GM23338 (cell line): ENCODE measurements around the gene KDM4B. TPM values are rescaled to one million over a fixed set of nuclear protein-coding genes. Genes with fewer than 3 reads are reported as not detected.
A peak's percentile ranks its signal among the peaks of the same experiment; 100 is the strongest.

ENCODE experiments used
- ATAC-seq: fragments of 200-7000 bp; cut with Tn5 transposase; 3 replicates; pipeline ENCODE4 v1.9.1; 2020
- DNase-seq: peaks from one replicate; pipeline ENCODE4 v3.0.0-alpha.2; 2015; ENCODE audit warnings: low spot score
- H2AFZ ChIP-seq: fragments of 200-600 bp; sonication (generic); 2 replicates; pipeline ENCODE4 v1.8.0; 2016; ENCODE audit warnings: antibody characterized with exemption, mild to moderate bottlenecking, moderate library complexity
- H3F3A ChIP-seq: fragments of 200-600 bp; sonication (generic); replicated peaks from 2 replicates; pipeline ENCODE4 v1.8.0; 2017; ENCODE audit warnings: antibody characterized with exemption, mixed run types, low read depth
- H3K27ac ChIP-seq: fragments of 200-600 bp; sonication (generic); 2 replicates; pipeline ENCODE4 v1.6.1; 2016; ENCODE audit warnings: low read depth
- H3K27me3 ChIP-seq: fragments of 200-600 bp; sonication (generic); 2 replicates; pipeline ENCODE4 v1.8.0; 2016; ENCODE audit warnings: mild to moderate bottlenecking, mixed run types, moderate library complexity; ENCODE audit not compliant: insufficient read depth
- H3K36me3 ChIP-seq: fragments of 200-600 bp; sonication (generic); 2 replicates; pipeline ENCODE4 v1.8.0; 2016; ENCODE audit warnings: mild to moderate bottlenecking; ENCODE audit not compliant: insufficient read depth
- H3K4me1 ChIP-seq: fragments of 200-600 bp; sonication (generic); 2 replicates; pipeline ENCODE4 v1.8.0; 2016; ENCODE audit warnings: mild to moderate bottlenecking, moderate library complexity; ENCODE audit not compliant: insufficient read depth
- H3K4me2 ChIP-seq: fragments of 200-600 bp; sonication (generic); 2 replicates; pipeline ENCODE4 v1.7.1; 2017; ENCODE audit warnings: mixed run types
- H3K4me3 ChIP-seq: fragments of 200-600 bp; sonication (generic); 2 replicates; pipeline ENCODE4 v1.6.1; 2016; ENCODE audit warnings: mixed run types
- H3K79me2 ChIP-seq: fragments of 200-600 bp; sonication (generic); replicated peaks from 2 replicates; pipeline ENCODE4 v1.8.0; 2017; ENCODE audit warnings: mild to moderate bottlenecking; ENCODE audit not compliant: insufficient read depth
- H3K9me2 ChIP-seq: fragments of 200-600 bp; sonication (generic); 2 replicates; pipeline ENCODE4 v1.8.0; 2017; ENCODE audit not compliant: insufficient read depth
- H4K20me1 ChIP-seq: fragments of 200-600 bp; sonication (generic); replicated peaks from 2 replicates; pipeline ENCODE4 v1.8.0; 2017; ENCODE audit warnings: mild to moderate bottlenecking; ENCODE audit not compliant: insufficient read depth
- H3K27ac Mint-ChIP-seq: 2 replicates; pipeline ENCODE4 v1.8.0; 2020; ENCODE audit warnings: inconsistent platforms, mild to moderate bottlenecking, moderate library complexity, mixed read lengths
- H3K27me3 Mint-ChIP-seq: 3 replicates; pipeline ENCODE4 v1.8.0; 2022; ENCODE audit warnings: low read depth, mild to moderate bottlenecking, moderate library complexity, mixed read lengths, inconsistent platforms; ENCODE audit not compliant: insufficient read depth, poor library complexity
- H3K36me3 Mint-ChIP-seq: 3 replicates; pipeline ENCODE4 v1.8.0; 2021; ENCODE audit warnings: low read depth, mild to moderate bottlenecking, inconsistent platforms, moderate library complexity, mixed read lengths
- H3K4me1 Mint-ChIP-seq: 3 replicates; pipeline ENCODE4 v1.8.0; 2020; ENCODE audit warnings: mild to moderate bottlenecking, inconsistent platforms, mixed read lengths
- H3K4me3 Mint-ChIP-seq: 3 replicates; pipeline ENCODE4 v1.8.0; 2021; ENCODE audit warnings: moderate library complexity, mild to moderate bottlenecking, inconsistent platforms, mixed read lengths
- H3K9me3 Mint-ChIP-seq: 3 replicates; pipeline ENCODE4 v1.8.0; 2020; ENCODE audit warnings: moderate library complexity, mild to moderate bottlenecking, inconsistent platforms, mixed read lengths
- EZH2 ChIP-seq: fragments of 200-600 bp; sonication (generic); IDR thresholded peaks from one replicate; pipeline ENCODE4 v1.8.0; 2017; ENCODE audit warnings: antibody characterized with exemption, mild to moderate bottlenecking, low read depth; ENCODE audit not compliant: unreplicated experiment
- EZH2phosphoT487 ChIP-seq: fragments of 200-600 bp; sonication (generic); IDR thresholded peaks from one replicate; pipeline ENCODE4 v1.8.1; 2018; ENCODE audit warnings: antibody characterized with exemption; ENCODE audit not compliant: unreplicated experiment
- JUNB ChIP-seq: IDR thresholded peaks from one replicate; pipeline ENCODE4 v1.6.1; 2016; ENCODE audit warnings: antibody characterized with exemption; ENCODE audit not compliant: unreplicated experiment
- POLR2AphosphoS5 ChIP-seq: IDR thresholded peaks from 2 replicates; pipeline ENCODE4 v1.6.1; 2016; ENCODE audit warnings: antibody characterized with exemption, low read depth
- ZNF114 ChIP-seq: fragments of 250-450 bp; sonication (Bioruptor Pico); IDR thresholded peaks from 2 replicates; pipeline ENCODE4 v1.5.0; 2020; ENCODE audit warnings: mild to moderate bottlenecking, moderate library complexity
- ZNF331 ChIP-seq: fragments of 250-450 bp; sonication (Bioruptor Pico); IDR thresholded peaks from 2 replicates; pipeline ENCODE4 v1.5.0; 2020; ENCODE audit warnings: low read depth, mild to moderate bottlenecking, moderate library complexity
- polyA plus RNA-seq: library from polyadenylated mRNA; unstranded; fragments of >200 nt; fragmentation: Nextera tagmentation; extraction: Ambion mirVana; gene quantifications from 2 replicates; pipeline ENCODE4 v1.2.1, GENCODE V29; 2016
- total RNA-seq: library from RNA; depleted of rRNA; stranded (reverse); fragments of >200 nt; shearing (Covaris generic); gene quantifications from 2 replicates; pipeline ENCODE4 v1.2.3, GENCODE V29; 2014
- TF ChIP-seq, protein P1 (sequence below): IDR thresholded peaks from 2 replicates; pipeline ENCODE4 v1.6.1; 2016; ENCODE audit warnings: antibody characterized with exemption
- TF ChIP-seq, protein P2 (sequence below), 2 experiments: fragments of 200-600 bp in 1 of 2; sonication (generic) in 1 of 2; conservative IDR thresholded peaks; 2 replicates each; pipeline versions ENCODE4 v1.5.1 to v1.6.1; 2016 to 2017; ENCODE audit warnings: antibody characterized with exemption in 2 of 2, low read depth in 2 of 2, mild to moderate bottlenecking in 2 of 2, moderate library complexity in 1 of 2

The KDM4B gene
- total and polyA plus RNA-seq, 2 experiments from 2014 or later = 9.1 to 27.6 TPM

DNA sequence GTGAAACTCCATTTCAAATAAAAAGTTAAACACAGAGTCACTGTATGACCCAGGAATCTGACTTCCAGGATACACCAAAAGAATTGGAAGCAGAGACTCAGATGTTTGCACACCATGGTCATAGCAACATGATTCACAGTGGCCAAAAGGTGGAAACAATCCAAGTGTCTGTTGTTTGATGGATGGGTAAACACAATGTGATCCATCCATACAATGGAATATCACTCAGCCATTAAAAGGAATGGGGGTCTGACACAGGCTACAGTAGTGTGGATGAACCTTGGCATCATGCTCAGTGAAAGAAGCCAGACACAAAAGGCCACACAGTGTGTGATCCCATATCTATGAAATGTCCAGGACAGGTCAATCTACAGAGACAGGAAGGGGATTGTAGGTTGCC, 197.3 kb downstream of the KDM4B start:
- ATAC-seq (no peak), DNase-seq (no peak)
- no peak overlapping the region for H3K27ac Mint-ChIP-seq
- Histone ChIP-seq H3K4me2 (no peak overlapping the region), H3K36me3 (no peaks in the 10 kb centered on the region), H2AFZ (no peak overlapping the region), H3F3A (0 out of 2 replicates have a peak, but pooled peaks cover 4% of the 10 kb centered on the region), H3K27ac (no peak overlapping the region), H3K79me2 (no peaks in the 10 kb centered on the region), H4K20me1 (no peaks in the 10 kb centered on the region), H3K27me3 (no peaks in the 10 kb centered on the region), H3K4me1 (peaks cover 19% of the 10 kb centered on the region), H3K4me3 (no peak overlapping the region), H3K9me2 (no peaks in the 10 kb centered on the region)
- H3K27me3 Mint-ChIP-seq = peaks cover 5% of the 10 kb centered on the region
- TF ChIP-seq, protein P1, sequence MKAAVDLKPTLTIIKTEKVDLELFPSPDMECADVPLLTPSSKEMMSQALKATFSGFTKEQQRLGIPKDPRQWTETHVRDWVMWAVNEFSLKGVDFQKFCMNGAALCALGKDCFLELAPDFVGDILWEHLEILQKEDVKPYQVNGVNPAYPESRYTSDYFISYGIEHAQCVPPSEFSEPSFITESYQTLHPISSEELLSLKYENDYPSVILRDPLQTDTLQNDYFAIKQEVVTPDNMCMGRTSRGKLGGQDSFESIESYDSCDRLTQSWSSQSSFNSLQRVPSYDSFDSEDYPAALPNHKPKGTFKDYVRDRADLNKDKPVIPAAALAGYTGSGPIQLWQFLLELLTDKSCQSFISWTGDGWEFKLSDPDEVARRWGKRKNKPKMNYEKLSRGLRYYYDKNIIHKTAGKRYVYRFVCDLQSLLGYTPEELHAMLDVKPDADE = no peak
- TF ChIP-seq ZNF331 (CRISPR knock-in tag) (no peak), POLR2AphosphoS5 (no peak), EZH2phosphoT487 (no peak), EZH2 (no peak), JUNB (no peak), ZNF114 (no peak)
- TF ChIP-seq, protein P2, sequence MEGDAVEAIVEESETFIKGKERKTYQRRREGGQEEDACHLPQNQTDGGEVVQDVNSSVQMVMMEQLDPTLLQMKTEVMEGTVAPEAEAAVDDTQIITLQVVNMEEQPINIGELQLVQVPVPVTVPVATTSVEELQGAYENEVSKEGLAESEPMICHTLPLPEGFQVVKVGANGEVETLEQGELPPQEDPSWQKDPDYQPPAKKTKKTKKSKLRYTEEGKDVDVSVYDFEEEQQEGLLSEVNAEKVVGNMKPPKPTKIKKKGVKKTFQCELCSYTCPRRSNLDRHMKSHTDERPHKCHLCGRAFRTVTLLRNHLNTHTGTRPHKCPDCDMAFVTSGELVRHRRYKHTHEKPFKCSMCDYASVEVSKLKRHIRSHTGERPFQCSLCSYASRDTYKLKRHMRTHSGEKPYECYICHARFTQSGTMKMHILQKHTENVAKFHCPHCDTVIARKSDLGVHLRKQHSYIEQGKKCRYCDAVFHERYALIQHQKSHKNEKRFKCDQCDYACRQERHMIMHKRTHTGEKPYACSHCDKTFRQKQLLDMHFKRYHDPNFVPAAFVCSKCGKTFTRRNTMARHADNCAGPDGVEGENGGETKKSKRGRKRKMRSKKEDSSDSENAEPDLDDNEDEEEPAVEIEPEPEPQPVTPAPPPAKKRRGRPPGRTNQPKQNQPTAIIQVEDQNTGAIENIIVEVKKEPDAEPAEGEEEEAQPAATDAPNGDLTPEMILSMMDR (conservative IDR thresholded peaks at IDR 0.05; ENCODE audit: low read depth in 2 of 2) = no peak
- peaks cover 7% of the 10 kb centered on the region; the same call in 2 of the 3 replicates for H3K36me3 Mint-ChIP-seq
- H3K4me1 Mint-ChIP-seq = peaks cover 24% of the 10 kb centered on the region
- peaks cover 11% of the 10 kb centered on the region for H3K9me3 Mint-ChIP-seq
- no peak overlapping the region for H3K4me3 Mint-ChIP-seq

DNA sequence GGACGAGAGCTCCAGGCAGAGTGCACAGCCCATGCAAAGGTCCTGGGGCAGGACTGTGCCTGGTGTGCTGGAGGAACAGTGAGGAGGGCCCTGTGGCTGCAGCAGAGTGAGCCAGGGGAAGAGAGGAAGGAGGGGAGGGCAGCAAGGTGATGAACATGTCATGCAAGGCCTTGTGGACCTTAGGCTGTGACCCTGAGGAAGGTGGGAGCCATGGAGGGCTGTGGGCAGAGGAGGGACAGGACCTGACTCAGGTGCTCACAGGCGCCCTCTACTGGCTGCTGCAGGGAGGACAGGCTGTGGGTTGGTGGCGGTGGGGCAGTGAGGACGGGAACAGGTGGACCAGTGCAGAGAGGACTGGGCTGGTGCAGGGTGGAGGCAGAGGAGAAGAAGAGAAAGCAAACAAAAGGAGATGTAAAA, 201.4 kb downstream of the KDM4B start:
- H3K4me1 Mint-ChIP-seq = no peaks in the 10 kb centered on the region; the same call in 2 of the 3 replicates
- Histone ChIP-seq H3K79me2 (no peaks in the 10 kb centered on the region), H3K27ac (no peak overlapping the region), H3K27me3 (no peaks in the 10 kb centered on the region), H3K4me2 (no peak overlapping the region), H2AFZ (no peak overlapping the region), H3F3A (no peaks in the 10 kb centered on the region), H3K4me1 (no peaks in the 10 kb centered on the region), H3K36me3 (no peaks in the 10 kb centered on the region), H3K4me3 (no peak overlapping the region), H4K20me1 (no peaks in the 10 kb centered on the region), H3K9me2 (no peaks in the 10 kb centered on the region)
- no peak overlapping the region; the same call in 2 of the 3 replicates for H3K4me3 Mint-ChIP-seq
- no peaks in the 10 kb centered on the region; the same call in 1 of the 3 replicates for H3K9me3 Mint-ChIP-seq
- TF ChIP-seq, protein P2 (conservative IDR thresholded peaks at IDR 0.05; ENCODE audit: low read depth in 2 of 2) = peak; percentile 84 to 89
- no peak for TF ChIP-seq POLR2AphosphoS5
- H3K36me3 Mint-ChIP-seq = no peaks in the 10 kb centered on the region; the same call in 2 of the 3 replicates
- DNase-seq = peak; percentile 60
- ATAC-seq = peak; percentile 76
- H3K27me3 Mint-ChIP-seq = peaks cover 10% of the 10 kb centered on the region
- no peak overlapping the region for H3K27ac Mint-ChIP-seq
